ENCODE results near the gene LPXN. TPM values are rescaled to one million over a fixed set of nuclear protein-coding genes. Genes with fewer than 3 reads are reported as not detected.

The LPXN gene
- total RNA-seq, 1 experiment from 2014 or later: 2.1 TPM

DNA sequence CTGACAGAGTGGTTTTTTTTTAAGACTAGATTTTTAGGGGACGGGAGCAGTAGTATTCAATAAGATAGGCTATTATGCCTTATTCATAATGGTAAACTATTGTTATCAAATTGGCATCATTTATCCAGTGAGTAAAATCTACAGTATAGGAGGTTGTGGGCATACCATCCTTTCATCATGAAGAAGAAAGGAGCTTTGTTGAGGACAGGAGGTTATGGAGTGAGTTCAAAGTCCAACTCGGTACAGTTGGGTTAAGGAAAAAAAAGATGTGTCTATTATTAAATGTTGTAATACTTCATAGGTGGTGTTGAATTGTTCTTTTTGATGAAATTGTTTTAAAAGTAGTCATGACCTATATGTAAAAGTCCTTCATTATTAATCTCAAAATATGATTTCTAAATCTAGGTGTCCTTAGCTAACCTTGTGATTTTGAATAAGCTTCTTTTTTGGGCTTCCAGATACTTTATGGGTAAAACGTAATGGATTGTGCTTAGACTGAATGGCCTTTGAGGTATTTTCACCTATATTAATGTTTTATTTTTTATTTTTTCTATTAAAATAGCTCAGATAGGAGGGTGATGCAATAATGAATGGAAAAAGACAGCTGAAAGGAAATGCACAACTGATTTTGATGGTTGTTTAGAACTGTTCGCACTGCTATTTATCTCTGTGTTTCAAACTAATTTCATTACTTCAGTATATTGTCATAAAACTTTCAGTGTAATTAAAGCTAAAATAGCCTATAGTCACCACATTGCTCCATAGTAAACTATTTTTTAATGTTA lies 31.5 kb upstream of the LPXN start (continued):
- TF ChIP-seq, protein P1, sequence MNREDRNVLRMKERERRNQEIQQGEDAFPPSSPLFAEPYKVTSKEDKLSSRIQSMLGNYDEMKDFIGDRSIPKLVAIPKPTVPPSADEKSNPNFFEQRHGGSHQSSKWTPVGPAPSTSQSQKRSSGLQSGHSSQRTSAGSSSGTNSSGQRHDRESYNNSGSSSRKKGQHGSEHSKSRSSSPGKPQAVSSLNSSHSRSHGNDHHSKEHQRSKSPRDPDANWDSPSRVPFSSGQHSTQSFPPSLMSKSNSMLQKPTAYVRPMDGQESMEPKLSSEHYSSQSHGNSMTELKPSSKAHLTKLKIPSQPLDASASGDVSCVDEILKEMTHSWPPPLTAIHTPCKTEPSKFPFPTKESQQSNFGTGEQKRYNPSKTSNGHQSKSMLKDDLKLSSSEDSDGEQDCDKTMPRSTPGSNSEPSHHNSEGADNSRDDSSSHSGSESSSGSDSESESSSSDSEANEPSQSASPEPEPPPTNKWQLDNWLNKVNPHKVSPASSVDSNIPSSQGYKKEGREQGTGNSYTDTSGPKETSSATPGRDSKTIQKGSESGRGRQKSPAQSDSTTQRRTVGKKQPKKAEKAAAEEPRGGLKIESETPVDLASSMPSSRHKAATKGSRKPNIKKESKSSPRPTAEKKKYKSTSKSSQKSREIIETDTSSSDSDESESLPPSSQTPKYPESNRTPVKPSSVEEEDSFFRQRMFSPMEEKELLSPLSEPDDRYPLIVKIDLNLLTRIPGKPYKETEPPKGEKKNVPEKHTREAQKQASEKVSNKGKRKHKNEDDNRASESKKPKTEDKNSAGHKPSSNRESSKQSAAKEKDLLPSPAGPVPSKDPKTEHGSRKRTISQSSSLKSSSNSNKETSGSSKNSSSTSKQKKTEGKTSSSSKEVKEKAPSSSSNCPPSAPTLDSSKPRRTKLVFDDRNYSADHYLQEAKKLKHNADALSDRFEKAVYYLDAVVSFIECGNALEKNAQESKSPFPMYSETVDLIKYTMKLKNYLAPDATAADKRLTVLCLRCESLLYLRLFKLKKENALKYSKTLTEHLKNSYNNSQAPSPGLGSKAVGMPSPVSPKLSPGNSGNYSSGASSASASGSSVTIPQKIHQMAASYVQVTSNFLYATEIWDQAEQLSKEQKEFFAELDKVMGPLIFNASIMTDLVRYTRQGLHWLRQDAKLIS (CRISPR knock-in tag; IDR thresholded peaks at IDR 0.05; ENCODE audit: borderline replicate concordance): no peak
- TF ChIP-seq NR3C1 (CRISPR knock-in tag; conservative IDR thresholded peaks at IDR 0.05; ENCODE audit: low read depth): no peak
- TF ChIP-seq, protein P2, sequence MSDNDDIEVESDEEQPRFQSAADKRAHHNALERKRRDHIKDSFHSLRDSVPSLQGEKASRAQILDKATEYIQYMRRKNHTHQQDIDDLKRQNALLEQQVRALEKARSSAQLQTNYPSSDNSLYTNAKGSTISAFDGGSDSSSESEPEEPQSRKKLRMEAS (CRISPR knock-in tag; IDR thresholded peaks at IDR 0.05): no peak
- no peak for TF ChIP-seq NR1H2 (CRISPR knock-in tag; IDR thresholded peaks at IDR 0.05)
- TF ChIP-seq HMGA2 (CRISPR knock-in tag; IDR thresholded peaks at IDR 0.05): no peak
- no peak for TF ChIP-seq FOXP4 (CRISPR knock-in tag; IDR thresholded peaks at IDR 0.05)
- TF ChIP-seq ZNF416 (CRISPR knock-in tag; IDR thresholded peaks at IDR 0.05): no peak
- no peak for TF ChIP-seq ZNF263 (CRISPR knock-in tag; IDR thresholded peaks at IDR 0.05; ENCODE audit: low read depth)
- no peak for TF ChIP-seq EMX1 (CRISPR knock-in tag; IDR thresholded peaks at IDR 0.05)
- TF ChIP-seq, protein P3, sequence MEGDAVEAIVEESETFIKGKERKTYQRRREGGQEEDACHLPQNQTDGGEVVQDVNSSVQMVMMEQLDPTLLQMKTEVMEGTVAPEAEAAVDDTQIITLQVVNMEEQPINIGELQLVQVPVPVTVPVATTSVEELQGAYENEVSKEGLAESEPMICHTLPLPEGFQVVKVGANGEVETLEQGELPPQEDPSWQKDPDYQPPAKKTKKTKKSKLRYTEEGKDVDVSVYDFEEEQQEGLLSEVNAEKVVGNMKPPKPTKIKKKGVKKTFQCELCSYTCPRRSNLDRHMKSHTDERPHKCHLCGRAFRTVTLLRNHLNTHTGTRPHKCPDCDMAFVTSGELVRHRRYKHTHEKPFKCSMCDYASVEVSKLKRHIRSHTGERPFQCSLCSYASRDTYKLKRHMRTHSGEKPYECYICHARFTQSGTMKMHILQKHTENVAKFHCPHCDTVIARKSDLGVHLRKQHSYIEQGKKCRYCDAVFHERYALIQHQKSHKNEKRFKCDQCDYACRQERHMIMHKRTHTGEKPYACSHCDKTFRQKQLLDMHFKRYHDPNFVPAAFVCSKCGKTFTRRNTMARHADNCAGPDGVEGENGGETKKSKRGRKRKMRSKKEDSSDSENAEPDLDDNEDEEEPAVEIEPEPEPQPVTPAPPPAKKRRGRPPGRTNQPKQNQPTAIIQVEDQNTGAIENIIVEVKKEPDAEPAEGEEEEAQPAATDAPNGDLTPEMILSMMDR (IDR thresholded peaks at IDR 0.05): no peak
- no peak for TF ChIP-seq PREB (CRISPR knock-in tag; IDR thresholded peaks at IDR 0.05; ENCODE audit: borderline replicate concordance)
- TF ChIP-seq JAZF1 (CRISPR knock-in tag; IDR thresholded peaks at IDR 0.05): no peak

GRCh38 chr11:58600510-58600909 lies 24.9 kb upstream of the LPXN start:
- Mint-ChIP-seq H3K36me3 (0 out of 2 replicates have a peak, but pooled peaks cover 4% of the 10 kb centered on the region), H3K4me1 (peaks cover 47% of the 10 kb centered on the region), H3K27me3 (ENCODE audit: low read depth) (no peaks in the 10 kb centered on the region), H3K4me3 (no peak overlapping the region; the same call in 1 of the 2 replicates), H3K27ac (no peak overlapping the region), H3K9me3 (no peaks in the 10 kb centered on the region)
- CTCF ChIA-PET: interaction anchor here (1.6 kb wide), 1 partner anchor 33 kb away, joined by 6 read pairs; no protein-coding TSS in a partner anchor
- POLR2A ChIA-PET: no interaction called here
- no peak for DNase-seq (ENCODE audit: low spot score)
- peak; percentile 46 for ATAC-seq
- TF ChIP-seq ZNF121 (CRISPR knock-in tag; IDR thresholded peaks at IDR 0.05): no peak
- TF ChIP-seq, protein P3 (IDR thresholded peaks at IDR 0.05): no peak
- no peak for TF ChIP-seq FOXP1 (CRISPR knock-in tag; IDR thresholded peaks at IDR 0.05; ENCODE audit: borderline replicate concordance)
- no peak for TF ChIP-seq KAT7 (CRISPR knock-in tag; IDR thresholded peaks at IDR 0.05; ENCODE audit: borderline replicate concordance)
- TF ChIP-seq ZNF232 (CRISPR knock-in tag; IDR thresholded peaks at IDR 0.05): no peak
- TF ChIP-seq ESRRA (CRISPR knock-in tag; IDR thresholded peaks at IDR 0.05; ENCODE audit: borderline replicate concordance): no peak
- TF ChIP-seq, protein P4, sequence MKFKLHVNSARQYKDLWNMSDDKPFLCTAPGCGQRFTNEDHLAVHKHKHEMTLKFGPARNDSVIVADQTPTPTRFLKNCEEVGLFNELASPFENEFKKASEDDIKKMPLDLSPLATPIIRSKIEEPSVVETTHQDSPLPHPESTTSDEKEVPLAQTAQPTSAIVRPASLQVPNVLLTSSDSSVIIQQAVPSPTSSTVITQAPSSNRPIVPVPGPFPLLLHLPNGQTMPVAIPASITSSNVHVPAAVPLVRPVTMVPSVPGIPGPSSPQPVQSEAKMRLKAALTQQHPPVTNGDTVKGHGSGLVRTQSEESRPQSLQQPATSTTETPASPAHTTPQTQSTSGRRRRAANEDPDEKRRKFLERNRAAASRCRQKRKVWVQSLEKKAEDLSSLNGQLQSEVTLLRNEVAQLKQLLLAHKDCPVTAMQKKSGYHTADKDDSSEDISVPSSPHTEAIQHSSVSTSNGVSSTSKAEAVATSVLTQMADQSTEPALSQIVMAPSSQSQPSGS (CRISPR knock-in tag; IDR thresholded peaks at IDR 0.05; ENCODE audit: borderline replicate concordance, low read depth): no peak
